T-cell (primary cell): ENCODE results near the gene PLA2G5. TPM values are rescaled to one million over a fixed set of nuclear protein-coding genes. Genes with fewer than 3 reads are reported as not detected.

Experiments
- ATAC-seq, 4 experiments: fragments of 200-7000 bp in 3 of 4; fragments of 150-1000 bp in 1 of 4; cut with Tn5 transposase; replicated peaks in 1 of 4; 1 replicate in 3 of 4; 2 replicates in 1 of 4; pipeline ENCODE4 v1.10.0; 2021; ENCODE audit warnings: moderate library complexity in 3 of 4, mild to moderate bottlenecking in 2 of 4, moderate number of reproducible peaks in 1 of 4
- CTCF ChIA-PET, 2 donors: fragments of 300-600 bp; sonication (Branson Sonifier 250); formaldehyde crosslinking; loops; one replicate each; lab custom pipeline; 2022; ENCODE audit warnings: antibody characterized with exemption in 2 of 2; lab: Charles Lee
- POLR2A ChIA-PET, 2 donors: fragments of 300-600 bp; sonication (Branson Sonifier 250); formaldehyde crosslinking; loops; one replicate each; lab custom pipeline; 2022; ENCODE audit warnings: antibody characterized with exemption in 2 of 2; lab: Charles Lee
- DNase-seq, 35 experiments: peaks; one replicate each; pipeline versions ENCODE4 v3.0.0 to v3.0.0-alpha.2; 2013 to 2023
- H3K27ac ChIP-seq: one replicate; pipeline ENCODE4 v1.5.1; 2013; ENCODE audit warnings: low read length
- H3K27me3 ChIP-seq, 2 experiments: replicated peaks in 1 of 2; 1 replicate in 1 of 2; 2 replicates in 1 of 2; pipeline versions ENCODE4 v1.6.1 to v1.7.0; 2013; ENCODE audit warnings: low read length in 1 of 2, mixed read lengths in 1 of 2; ENCODE audit not compliant: control insufficient read depth in 2 of 2, insufficient read depth in 2 of 2; ENCODE audit errors: extremely low read depth in 1 of 2
- H3K36me3 ChIP-seq, 2 donors: 1 replicate in 1 of 2; 2 replicates in 1 of 2; pipeline versions ENCODE4 v1.6.1 to v1.7.0; 2013; ENCODE audit warnings: low read length in 1 of 2; ENCODE audit not compliant: control insufficient read depth in 2 of 2, insufficient read depth in 1 of 2; ENCODE audit errors: extremely low read depth in 1 of 2
- H3K4me1 ChIP-seq, 2 experiments: 1 replicate in 1 of 2; 2 replicates in 1 of 2; pipeline versions ENCODE4 v1.6.1 to v1.7.0; 2013; ENCODE audit warnings: low read length in 2 of 2, mixed read lengths in 1 of 2; ENCODE audit not compliant: insufficient read depth in 2 of 2, control insufficient read depth in 1 of 2; ENCODE audit errors: extremely low read depth in 1 of 2
- H3K4me3 ChIP-seq, 2 donors: 1 replicate in 1 of 2; 2 replicates in 1 of 2; pipeline versions ENCODE4 v1.5.1 to v1.7.0; 2013; ENCODE audit warnings: mild to moderate bottlenecking in 2 of 2, low read length in 1 of 2, moderate library complexity in 1 of 2; ENCODE audit not compliant: control insufficient read depth in 1 of 2; ENCODE audit errors: extremely low read depth in 1 of 2
- H3K9me3 ChIP-seq: 2 replicates; pipeline ENCODE4 v1.7.0; 2013
- H3K27ac Mint-ChIP-seq, 2 donors: one replicate each; pipeline ENCODE4 v1.8.0; 2020 to 2021; ENCODE audit warnings: mild to moderate bottlenecking in 2 of 2, mixed read lengths in 2 of 2
- H3K27me3 Mint-ChIP-seq, 2 donors: one replicate each; pipeline ENCODE4 v1.8.0; 2021 to 2022; ENCODE audit warnings: mixed read lengths in 2 of 2
- H3K36me3 Mint-ChIP-seq: one replicate; pipeline ENCODE4 v1.8.0; 2021; ENCODE audit warnings: mixed read lengths
- H3K4me1 Mint-ChIP-seq, 3 donors: one replicate each; pipeline ENCODE4 v1.8.0; 2020 to 2022; ENCODE audit warnings: mixed read lengths in 3 of 3, mild to moderate bottlenecking in 1 of 3
- H3K4me3 Mint-ChIP-seq, 3 donors: one replicate each; pipeline ENCODE4 v1.8.0; 2020 to 2022; ENCODE audit warnings: mild to moderate bottlenecking in 3 of 3, mixed read lengths in 3 of 3, moderate library complexity in 3 of 3
- H3K9me3 Mint-ChIP-seq, 3 donors: one replicate each; pipeline ENCODE4 v1.8.0; 2020 to 2022; ENCODE audit warnings: mixed read lengths in 3 of 3
- WGBS: methylation state at CpG from one replicate; pipeline ENCODE4 v1.1.5; 2013; ENCODE audit warnings: missing lambda C conversion rate; ENCODE audit not compliant: insufficient coverage; 5-methylcytosine and 5-hydroxymethylcytosine counted together
- total RNA-seq, 35 experiments: library from RNA in 6 of 35; stranded (reverse) in 6 of 35; fragments of 120-200 nt in 1 of 35; gene quantifications; one replicate each; pipeline versions ENCODE4 v1.2.1 to v1.2.4 and lab custom pipeline; 2013 to 2026

PLA2G5 gene
- total RNA-seq, 5 donors from 2014 or later (not counting 1 experiment from before 2014, with no cell fraction given), result not detected

GRCh38 chr1:20108366-20109123, 38.6 kb downstream of the PLA2G5 start:
- ATAC-seq, result no peak
- DNase-seq, result no peak
- 61% methylated on average over 4 of the region's 5 CpGs for WGBS
- Histone ChIP-seq H3K9me3 (no peaks in the 10 kb centered on the region), H3K4me3 (no peak overlapping the region), H3K27ac (no peak overlapping the region), H3K27me3 (peaks cover 0 to 31% of the 10 kb centered on the region in 2 experiments), H3K4me1 (no peaks in the 10 kb centered on the region), H3K36me3 (no peaks in the 10 kb centered on the region)
- POLR2A ChIA-PET, result no interaction called here
- H3K36me3 Mint-ChIP-seq, result no peaks in the 10 kb centered on the region
- peaks cover 9% of the 10 kb centered on the region in 2 donors for H3K27me3 Mint-ChIP-seq
- no peak overlapping the region for H3K4me3 Mint-ChIP-seq
- CTCF ChIA-PET, result no interaction called here
- H3K9me3 Mint-ChIP-seq, result no peaks in the 10 kb centered on the region
- no peak overlapping the region for H3K27ac Mint-ChIP-seq
- H3K4me1 Mint-ChIP-seq, result no peaks in the 10 kb centered on the region

- Mint-ChIP-seq H3K27ac (no peak overlapping the region), H3K36me3 (no peaks in the 10 kb centered on the region), H3K9me3 (no peaks in the 10 kb centered on the region), H3K4me3 (no peak overlapping the region), H3K27me3 (peaks cover 12 to 13% of the 10 kb centered on the region in 2 donors), H3K4me1 (no peaks in the 10 kb centered on the region)
- Histone ChIP-seq H3K4me3 (no peak overlapping the region), H3K9me3 (no peaks in the 10 kb centered on the region), H3K27me3 (peaks cover 0 to 39% of the 10 kb centered on the region in 2 experiments), H3K27ac (no peak overlapping the region), H3K36me3 (no peaks in the 10 kb centered on the region), H3K4me1 (no peaks in the 10 kb centered on the region)
- WGBS, result 45% methylated on average over 1 of the region's 4 CpGs
- POLR2A ChIA-PET, result no interaction called here
- DNase-seq (no peak), ATAC-seq (no peak)
- CTCF ChIA-PET, result no interaction called here
Observed at GRCh38 chr1:20109223-20109856, 39.3 kb downstream of the PLA2G5 start.

GRCh38 chr1:20110679-20111078, 40.7 kb downstream of the PLA2G5 start:
- ChIA-PET POLR2A (no interaction called here), CTCF (no interaction called here)
- H3K27me3 ChIP-seq, result peaks cover 0 to 51% of the 10 kb centered on the region in 2 experiments
- no peak overlapping the region for H3K4me3 Mint-ChIP-seq
- H3K4me3 ChIP-seq, result no peak overlapping the region
- H3K4me1 Mint-ChIP-seq, result no peaks in the 10 kb centered on the region
- H3K9me3 ChIP-seq, result no peaks in the 10 kb centered on the region
- no peak for DNase-seq
- H3K36me3 ChIP-seq, result no peaks in the 10 kb centered on the region
- H3K36me3 Mint-ChIP-seq, result no peaks in the 10 kb centered on the region
- peaks cover 17 to 18% of the 10 kb centered on the region in 2 donors for H3K27me3 Mint-ChIP-seq
- 77% methylated on average over 11 of the region's 12 CpGs for WGBS
- H3K9me3 Mint-ChIP-seq, result no peaks in the 10 kb centered on the region
- no peaks in the 10 kb centered on the region for H3K4me1 ChIP-seq
- no peak overlapping the region for H3K27ac ChIP-seq
- H3K27ac Mint-ChIP-seq, result no peak overlapping the region
- ATAC-seq, result no peak

GRCh38 chr1:20111452-20111851, 41.5 kb downstream of the PLA2G5 start:
- no peaks in the 10 kb centered on the region for H3K9me3 ChIP-seq
- no peak for DNase-seq
- H3K36me3 ChIP-seq, result no peaks in the 10 kb centered on the region
- H3K4me3 ChIP-seq, result no peak overlapping the region
- H3K27me3 Mint-ChIP-seq, result peaks cover 23% of the 10 kb centered on the region in 2 donors
- H3K4me1 ChIP-seq, result no peaks in the 10 kb centered on the region
- ChIA-PET CTCF (no interaction called here), POLR2A (no interaction called here)
- WGBS, result 65% methylated on average over 2 of the region's 5 CpGs
- H3K27ac Mint-ChIP-seq, result no peak overlapping the region
- no peak for ATAC-seq
- no peak overlapping the region for H3K27ac ChIP-seq
- no peaks in the 10 kb centered on the region for H3K9me3 Mint-ChIP-seq
- H3K36me3 Mint-ChIP-seq, result no peaks in the 10 kb centered on the region
- H3K27me3 ChIP-seq, result peaks cover 0 to 57% of the 10 kb centered on the region in 2 experiments
- H3K4me1 Mint-ChIP-seq, result no peaks in the 10 kb centered on the region
- H3K4me3 Mint-ChIP-seq, result no peak overlapping the region

- no peaks in the 10 kb centered on the region for H3K9me3 Mint-ChIP-seq
- Histone ChIP-seq H3K27ac (no peak overlapping the region), H3K36me3 (no peaks in the 10 kb centered on the region), H3K4me3 (no peak overlapping the region), H3K4me1 (no peaks in the 10 kb centered on the region), H3K27me3 (peaks cover 0 to 56% of the 10 kb centered on the region in 2 experiments), H3K9me3 (no peaks in the 10 kb centered on the region)
- ChIA-PET POLR2A (no interaction called here), CTCF (no interaction called here)
- no peak overlapping the region for H3K27ac Mint-ChIP-seq
- no peak for ATAC-seq
- H3K4me1 Mint-ChIP-seq, result no peaks in the 10 kb centered on the region
- WGBS, result 79% methylated on average over 2 of the region's 3 CpGs
- H3K27me3 Mint-ChIP-seq, result peaks cover 26 to 27% of the 10 kb centered on the region in 2 donors
- H3K36me3 Mint-ChIP-seq, result no peaks in the 10 kb centered on the region
- no peak overlapping the region for H3K4me3 Mint-ChIP-seq
- no peak for DNase-seq
Observed at GRCh38 chr1:20112279-20113000, 42.4 kb downstream of the PLA2G5 start.

- H3K36me3 Mint-ChIP-seq, result no peaks in the 10 kb centered on the region
- Histone ChIP-seq H3K36me3 (no peaks in the 10 kb centered on the region), H3K4me3 (no peak overlapping the region), H3K4me1 (no peaks in the 10 kb centered on the region), H3K9me3 (no peaks in the 10 kb centered on the region), H3K27ac (no peak overlapping the region), H3K27me3 (peaks cover 0 to 54% of the 10 kb centered on the region in 2 experiments)
- DNase-seq (no peak), ATAC-seq (no peak)
- 78% methylated on average over 10 of the region's 15 CpGs for WGBS
- ChIA-PET POLR2A (no interaction called here), CTCF (no interaction called here)
- no peaks in the 10 kb centered on the region for H3K4me1 Mint-ChIP-seq
- no peaks in the 10 kb centered on the region for H3K9me3 Mint-ChIP-seq
- no peak overlapping the region for H3K4me3 Mint-ChIP-seq
- no peak overlapping the region for H3K27ac Mint-ChIP-seq
- peaks cover 22 to 30% of the 10 kb centered on the region in 2 donors for H3K27me3 Mint-ChIP-seq
Observed at GRCh38 chr1:20114021-20114648, 44.1 kb downstream of the PLA2G5 start.
